GM19351 (cell line): ENCODE results near the gene OBSCN.
"Not testable (repeated sequence)": the region's sequence is repeated elsewhere in the genome, so short reads cannot be mapped to it uniquely, and the experiment has no call there.

Source experiments
- ATAC-seq: cut with Tn5 transposase; IDR thresholded peaks from one replicate; pipeline ENCODE4 v1.9.1; 2021; ENCODE audit warnings: mild to moderate bottlenecking, moderate library complexity; ENCODE audit not compliant: unreplicated experiment

Gene OBSCN

DNA sequence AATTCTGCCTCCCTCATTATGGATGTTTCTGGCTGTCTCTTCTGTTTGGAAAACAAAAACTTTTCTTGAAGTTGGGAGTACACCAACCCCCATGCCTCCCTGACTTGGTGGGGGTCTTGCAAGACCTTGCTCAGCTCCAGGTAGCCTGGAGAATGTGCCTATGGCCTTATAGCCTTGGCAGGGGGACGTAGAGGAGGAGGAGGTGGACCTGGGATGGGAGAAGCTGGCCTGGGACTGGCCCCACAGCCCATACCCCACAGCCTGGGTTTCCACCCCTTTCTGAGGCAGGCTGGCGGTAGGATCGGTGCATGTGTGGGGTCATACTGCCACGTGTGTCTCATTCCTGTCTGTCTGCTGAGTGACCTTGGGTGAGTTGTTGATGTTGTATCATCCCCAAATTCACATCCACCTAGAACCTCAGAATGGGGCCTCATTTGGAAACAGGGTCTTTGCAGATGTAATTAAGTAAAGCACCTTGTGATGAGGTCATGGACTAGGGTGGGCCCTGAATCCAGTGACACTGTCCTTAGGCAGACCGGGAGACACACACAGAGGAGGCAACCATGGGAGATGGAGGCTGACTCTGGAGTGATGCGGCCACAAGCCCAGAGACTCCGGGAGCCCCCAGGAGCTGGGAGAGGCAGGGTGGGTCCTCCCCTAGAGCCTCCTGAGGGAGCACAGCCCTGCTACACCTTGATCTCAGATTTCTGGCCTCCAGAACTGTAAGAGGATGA, 18.5 kb downstream of the OBSCN start:
- ATAC-seq: no peak

DNA sequence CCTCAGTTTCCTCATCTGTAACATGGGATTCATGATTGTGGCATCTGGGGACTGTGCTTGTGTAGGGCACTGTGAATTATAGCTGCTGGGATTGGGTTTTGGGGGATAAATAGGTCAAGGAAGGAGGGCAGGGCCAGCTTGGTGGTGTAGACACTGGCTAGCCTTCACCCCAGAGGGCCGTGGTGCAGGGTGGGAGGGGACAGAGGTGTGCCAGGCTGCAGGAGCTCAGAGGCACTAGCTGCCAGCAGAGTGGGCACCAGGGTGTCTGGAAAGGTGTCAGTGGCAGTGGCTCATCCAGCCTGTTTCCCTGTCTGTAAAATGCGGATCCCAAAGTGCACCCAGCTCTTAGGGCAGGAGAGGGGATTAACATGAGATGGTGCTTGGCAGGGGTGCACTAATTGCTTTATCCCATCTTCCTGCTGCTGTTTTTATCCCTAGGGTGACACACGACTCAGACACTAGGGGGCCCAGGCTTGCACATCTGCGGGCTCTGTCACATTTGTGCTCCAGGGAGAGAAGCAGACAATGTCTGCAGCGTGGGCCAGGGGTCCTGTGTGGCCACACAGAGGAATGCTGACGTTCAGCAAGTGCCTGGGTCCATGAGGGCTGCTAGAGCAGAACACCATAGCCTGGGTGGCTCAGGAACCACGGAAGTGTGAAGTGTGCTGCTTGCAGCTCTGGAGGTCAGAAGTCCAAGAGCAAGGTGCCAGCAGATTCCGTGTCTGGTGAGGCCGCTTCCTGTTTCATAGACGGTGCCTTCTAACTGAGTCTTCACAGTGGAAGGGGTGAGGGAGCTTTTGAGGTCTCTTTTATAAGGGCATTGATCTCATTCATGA, 19.3 kb downstream of the OBSCN start:
- ATAC-seq: no peak

DNA sequence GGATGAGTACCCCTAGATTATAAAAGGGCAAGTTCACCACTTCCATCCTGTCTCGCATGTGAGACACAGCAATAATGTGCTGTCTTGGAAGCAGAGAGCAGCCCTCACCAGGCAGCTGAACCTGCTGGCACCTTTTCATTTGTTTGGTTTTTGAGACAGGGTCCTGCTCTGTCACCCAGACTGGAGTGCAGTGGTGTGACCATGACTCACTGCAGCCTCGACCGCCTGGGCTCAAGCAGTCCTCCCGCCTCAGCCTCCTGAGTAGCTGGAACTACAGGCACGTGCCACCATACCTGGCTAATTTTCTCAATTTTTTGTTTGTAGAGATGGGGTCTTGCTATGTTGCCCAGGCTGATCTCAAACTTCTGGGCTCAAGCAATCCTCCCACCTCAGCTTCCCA, 20.3 kb downstream of the OBSCN start:
- not testable (repeated sequence) for ATAC-seq

DNA sequence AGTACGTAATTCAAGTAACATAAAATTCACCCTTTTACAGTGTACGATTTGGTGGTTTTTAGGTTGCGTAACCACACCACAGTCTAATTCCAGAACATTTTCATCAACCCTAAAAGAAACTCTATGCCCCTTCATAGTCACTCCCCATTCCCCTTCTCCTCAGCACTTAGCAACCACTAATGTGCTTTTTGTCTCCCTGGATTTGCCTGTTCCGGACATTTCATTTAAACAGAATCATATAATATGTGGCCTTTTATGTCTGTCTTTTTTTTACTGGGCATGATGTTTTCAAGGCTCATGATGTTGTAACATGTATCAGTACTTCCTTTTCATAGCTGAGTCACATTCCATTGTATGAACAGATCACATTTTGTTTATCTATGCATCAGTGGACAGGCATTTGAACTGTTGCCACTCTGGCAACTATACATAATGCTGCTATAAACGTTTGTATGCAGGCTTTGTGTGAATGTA, 20.8 kb downstream of the OBSCN start:
- ATAC-seq: no peak

DNA sequence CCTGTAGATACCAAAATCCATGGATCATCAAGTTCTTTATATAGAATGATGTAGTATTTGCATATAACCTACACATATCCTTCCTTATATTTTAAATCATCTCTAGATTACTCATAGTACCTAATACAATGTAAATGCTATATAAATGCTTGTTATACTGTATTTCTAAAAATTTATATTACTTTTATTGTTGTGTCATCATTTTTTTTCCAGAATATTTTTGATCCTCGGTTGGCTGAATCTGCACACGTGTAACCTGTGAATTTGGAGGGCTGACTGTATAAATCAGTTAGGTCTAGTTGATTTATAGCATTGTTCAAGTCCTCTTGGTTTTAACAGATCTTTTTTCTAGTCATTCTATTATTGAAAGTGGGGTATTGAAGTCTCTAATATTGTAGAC, 23.3 kb downstream of the OBSCN start:
- ATAC-seq: no peak

DNA sequence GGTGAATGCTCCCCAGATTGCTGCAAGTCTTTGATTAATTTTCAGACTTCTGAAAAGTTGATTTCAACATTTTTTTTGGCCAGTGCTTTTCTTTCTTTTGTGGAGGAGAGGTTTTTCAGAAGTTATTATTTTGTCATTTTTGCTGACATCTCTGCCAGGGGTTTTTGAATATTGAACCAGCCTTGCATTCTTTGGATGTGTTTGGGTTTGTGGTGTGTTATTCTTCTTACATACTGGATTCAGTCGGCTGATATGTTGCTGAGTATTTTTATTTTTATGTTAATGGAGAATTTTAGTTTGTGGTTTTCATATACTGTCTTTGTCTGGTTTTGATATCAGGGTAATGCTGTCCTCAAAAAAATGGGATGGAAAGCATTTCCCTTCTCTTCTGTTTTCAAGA, 25.3 kb downstream of the OBSCN start:
- ATAC-seq: no peak

DNA sequence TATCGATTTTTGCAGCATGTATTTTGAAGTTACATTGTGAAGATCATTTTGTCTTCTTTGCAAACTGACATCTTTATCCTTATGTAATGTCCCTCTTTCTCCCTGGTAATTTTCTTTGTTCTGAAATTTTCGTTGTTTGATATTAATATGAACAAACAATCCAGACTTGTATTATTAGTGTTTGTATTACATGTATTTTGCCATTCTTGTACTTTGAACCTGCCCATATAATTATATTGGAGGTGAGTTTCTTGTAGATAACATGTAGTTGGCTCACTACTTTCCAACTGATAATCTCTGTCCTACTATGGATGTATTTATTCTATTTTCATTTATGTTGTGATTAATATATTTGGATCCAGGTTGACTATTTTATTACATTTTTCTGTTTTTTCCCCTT, 27.1 kb downstream of the OBSCN start:
- no peak for ATAC-seq

DNA sequence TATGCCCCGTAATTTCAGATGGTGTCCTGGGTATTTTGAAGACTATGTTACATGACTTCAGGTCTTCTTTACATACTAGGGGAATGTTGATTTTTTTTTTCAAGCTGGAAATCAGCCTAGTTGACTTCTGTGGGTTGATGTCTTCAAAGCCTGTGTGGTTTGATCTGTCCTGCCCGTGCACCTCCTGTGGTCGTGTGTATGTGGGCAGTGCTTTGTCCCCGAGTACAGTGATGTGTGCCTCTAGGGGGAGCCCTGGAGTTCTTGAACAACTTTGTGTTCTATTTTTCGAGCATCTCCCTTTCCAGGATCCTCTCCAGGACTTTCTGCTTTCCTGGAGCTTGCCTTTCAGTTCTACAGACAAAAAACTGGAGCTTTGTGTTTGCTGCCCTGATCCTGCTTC, 28.9 kb downstream of the OBSCN start:
- ATAC-seq: no peak

DNA sequence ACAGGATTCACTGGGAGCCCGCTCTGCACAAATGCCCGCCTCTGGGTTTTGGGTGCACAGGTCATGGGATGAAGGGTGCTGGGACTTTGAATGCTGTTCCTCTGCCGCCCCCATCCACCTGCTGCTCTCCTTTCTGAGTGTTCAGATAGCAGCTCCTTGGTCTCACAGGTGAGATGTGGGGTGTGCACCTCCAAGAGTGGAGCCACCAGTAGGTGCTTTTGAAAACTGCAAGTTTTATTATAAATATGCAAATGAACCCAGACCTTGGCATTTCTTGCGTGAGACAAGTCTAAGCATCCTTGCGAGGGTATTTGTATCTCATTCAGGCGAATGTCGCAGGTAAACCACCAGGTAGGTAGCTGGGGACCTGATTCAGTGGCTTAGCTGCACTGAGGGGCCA, 30.2 kb downstream of the OBSCN start:
- no peak for ATAC-seq

DNA sequence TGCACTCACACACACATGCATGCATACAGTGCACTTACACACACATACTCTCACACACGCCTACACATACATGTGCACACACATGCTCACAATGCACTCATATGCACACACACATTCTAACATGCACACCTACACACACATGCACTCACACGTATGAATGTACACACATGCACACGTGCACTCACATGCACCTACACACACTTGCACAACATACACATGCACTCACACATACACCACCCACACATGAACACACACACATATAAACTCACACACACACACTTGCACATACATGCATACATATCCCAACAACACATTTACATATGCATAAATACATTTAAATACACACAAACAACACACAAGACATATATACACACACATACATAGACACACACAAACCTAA, 30.6 kb downstream of the OBSCN start:
- ATAC-seq: no peak

DNA sequence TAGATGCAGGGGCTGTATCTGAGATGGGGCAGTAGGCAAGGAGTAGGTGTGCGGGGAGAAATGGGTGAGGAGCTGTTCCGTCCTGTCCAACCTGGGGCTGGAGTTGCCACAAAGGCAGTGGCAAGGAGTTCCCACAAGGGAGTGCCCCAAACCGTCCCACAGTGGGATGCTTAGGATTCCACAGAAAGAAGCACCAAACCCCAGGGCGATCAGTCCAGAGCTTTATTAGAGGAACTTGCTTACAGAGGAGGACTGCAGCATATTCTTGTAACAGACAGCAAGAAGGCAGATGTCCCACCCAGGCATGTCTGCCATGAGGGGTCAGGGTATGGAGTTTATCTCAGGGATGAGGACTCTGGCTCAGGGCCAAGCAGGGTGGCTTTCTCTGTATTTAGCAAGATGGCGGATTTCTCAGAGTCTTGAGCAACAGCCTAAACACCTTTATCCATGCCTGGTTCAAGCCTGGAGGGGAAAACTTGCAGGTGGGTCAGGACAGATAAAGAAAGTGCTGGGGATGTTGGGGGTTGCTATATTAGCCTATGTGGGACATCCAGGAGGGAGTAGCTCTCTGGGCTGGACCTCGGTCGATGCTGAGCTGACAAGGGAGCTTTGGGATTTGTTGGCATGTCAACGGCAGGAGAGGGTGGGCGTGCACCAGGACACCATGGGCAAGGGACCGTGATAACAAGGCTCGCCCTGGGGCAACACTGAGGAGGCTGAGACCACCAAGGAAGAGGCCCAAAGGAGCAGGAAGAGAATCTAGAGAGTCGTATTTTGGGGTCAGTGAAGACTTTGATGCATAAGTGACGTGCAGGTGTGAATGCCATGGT, 32.8 kb downstream of the OBSCN start:
- no peak for ATAC-seq

DNA sequence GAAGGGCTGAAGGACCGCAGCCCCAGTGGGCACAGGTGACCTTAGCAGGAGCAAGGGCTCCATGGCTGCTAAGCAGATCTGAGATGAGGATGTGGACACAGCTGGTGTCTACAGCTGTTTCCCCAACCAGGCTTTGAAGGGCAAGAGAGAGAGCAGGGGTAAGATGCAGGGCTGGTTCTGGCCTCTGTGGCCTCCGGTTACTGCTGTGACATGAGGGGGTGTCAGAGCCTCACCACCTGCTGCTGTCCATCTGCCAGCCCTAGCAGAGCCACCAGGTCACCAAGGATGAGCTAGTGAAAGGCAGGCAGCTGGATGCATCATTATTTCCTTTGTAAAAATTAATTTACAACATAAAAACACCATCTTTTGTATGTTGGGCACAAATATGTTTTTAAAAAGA, 33.4 kb downstream of the OBSCN start:
- ATAC-seq: no peak

DNA sequence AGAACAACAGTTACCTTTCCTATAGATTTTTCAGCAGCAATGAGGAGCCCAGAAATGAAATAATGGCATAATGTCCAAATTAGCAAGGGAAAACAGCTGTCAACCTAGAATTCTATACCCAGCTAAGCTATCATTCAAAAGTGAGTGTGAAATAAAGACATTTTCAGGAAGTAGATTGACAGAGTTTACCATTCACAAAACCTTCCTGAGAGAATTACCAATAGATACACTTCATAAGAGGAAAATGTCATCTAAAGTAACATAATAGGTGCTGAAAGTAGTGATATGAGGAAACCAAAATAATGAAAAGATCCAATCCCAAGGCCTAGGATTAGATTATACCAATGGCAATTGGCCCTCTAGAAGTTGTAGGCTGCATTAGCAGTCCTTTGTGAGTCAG, 34.6 kb downstream of the OBSCN start:
- ATAC-seq: no peak

DNA sequence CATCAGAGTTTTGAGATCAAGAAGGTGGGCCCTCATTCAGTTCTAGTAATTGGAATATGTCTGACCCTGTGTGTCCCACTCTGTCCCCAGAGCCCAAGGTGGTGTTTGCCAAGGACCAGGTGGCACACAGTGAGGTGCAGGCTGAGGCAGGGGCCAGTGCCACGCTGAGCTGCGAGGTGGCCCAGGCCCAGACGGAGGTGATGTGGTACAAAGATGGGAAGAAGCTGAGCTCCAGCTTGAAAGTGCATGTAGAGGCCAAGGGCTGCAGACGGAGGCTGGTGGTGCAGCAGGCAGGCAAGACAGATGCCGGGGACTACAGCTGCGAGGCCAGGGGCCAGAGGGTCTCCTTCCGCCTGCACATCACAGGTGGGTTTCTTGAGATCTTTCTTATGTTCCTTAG, 35.2 kb downstream of the OBSCN start:
- ATAC-seq: no peak

DNA sequence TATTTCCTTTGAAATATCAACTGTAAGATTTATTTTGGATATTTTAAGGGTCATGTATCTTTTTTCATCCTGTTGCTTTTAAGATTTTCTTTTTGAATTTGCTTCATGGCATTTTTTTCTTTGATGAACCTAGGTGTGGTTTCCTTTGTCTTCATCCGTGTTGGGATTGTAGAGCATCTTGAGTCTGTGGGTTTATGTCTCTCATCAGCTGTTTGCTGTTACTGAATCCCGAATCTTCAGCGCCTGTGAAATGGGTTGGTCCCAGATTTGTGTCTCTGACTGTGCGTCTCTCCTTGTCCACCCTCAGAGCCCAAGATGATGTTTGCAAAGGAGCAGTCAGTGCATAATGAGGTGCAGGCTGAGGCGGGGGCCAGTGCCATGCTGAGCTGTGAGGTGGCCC, 36.1 kb downstream of the OBSCN start:
- not testable (repeated sequence) for ATAC-seq

DNA sequence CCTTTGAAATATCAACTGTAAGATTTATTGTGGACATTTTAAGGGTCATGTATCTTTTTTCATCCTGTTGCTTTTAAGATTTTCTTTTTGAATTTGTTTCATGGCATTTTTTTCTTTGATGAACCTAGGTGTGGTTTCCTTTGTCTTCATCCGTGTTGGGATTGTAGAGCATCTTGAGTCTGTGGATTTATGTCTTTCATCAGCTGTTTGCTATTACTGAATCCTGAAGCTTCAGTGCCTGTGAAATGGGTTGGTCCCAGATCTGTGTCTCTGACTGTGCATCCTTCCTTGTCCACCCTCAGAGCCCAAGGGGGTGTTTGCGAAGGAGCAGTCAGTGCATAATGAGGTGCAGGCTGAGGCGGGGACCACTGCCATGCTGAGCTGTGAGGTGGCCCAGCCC, 37.3 kb downstream of the OBSCN start:
- ATAC-seq: no peak

DNA sequence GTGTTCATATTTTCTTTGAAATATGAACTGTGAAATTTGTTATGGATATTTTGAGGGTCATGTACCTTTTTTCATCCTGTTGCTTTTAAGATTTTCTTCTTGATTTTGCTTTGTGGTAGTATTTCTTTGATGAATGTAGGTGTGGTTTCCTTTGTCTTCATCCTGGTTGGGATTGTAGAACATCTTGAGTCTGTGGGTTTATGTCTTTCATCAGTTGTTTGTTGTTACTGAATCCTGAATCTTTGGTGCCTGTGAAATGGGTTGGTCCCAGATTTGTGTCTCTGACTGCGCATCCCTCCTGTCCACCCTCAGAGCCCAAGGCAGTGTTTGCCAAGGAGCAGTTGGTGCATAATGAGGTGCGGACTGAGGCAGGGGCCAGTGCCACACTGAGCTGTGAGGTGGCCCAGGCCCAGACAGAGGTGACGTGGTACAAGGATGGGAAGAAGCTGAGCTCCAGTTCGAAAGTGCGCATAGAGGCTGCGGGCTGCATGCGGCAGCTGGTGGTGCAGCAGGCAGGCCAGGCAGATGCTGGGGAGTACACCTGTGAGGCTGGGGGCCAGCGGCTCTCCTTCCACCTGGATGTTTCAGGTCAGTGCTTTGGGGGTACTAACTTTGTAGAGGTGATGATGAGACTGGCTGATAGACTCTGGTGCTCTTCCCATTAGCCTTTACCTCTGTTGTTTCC, 38.5 kb downstream of the OBSCN start:
- no peak for ATAC-seq

DNA sequence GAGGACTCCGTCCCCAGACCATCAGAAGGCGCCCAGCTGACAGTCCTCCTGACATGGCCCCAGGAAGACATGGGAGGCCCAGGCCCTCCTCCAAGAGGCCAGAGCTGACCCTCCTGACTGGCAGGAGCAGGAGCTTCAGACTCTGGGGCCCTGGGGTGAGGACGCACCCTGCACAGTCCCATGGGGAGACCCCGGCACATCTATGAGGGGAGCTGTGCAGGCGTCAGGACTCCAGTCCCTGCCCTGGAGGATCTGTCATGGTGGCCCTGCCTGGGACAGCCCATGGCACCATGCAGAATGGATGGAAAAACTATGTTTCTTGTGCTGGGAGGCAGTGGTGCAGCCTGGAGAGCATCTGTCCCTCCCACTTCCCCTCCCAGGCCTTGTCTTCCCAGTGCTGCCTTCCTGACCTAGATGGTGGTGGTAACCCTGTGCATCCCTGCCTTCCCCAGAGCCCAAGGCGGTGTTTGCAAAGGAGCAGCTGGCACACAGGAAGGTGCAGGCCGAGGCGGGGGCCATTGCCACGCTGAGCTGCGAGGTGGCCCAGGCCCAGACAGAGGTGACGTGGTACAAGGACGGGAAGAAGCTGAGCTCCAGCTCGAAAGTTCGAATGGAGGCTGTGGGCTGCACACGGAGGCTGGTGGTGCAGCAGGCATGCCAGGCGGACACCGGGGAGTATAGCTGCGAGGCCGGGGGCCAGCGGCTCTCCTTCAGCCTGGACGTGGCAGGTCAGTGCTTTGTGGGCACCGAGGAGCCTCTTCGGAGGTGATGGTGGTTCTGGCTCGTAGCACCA, 41.9 kb downstream of the OBSCN start:
- no peak for ATAC-seq

DNA sequence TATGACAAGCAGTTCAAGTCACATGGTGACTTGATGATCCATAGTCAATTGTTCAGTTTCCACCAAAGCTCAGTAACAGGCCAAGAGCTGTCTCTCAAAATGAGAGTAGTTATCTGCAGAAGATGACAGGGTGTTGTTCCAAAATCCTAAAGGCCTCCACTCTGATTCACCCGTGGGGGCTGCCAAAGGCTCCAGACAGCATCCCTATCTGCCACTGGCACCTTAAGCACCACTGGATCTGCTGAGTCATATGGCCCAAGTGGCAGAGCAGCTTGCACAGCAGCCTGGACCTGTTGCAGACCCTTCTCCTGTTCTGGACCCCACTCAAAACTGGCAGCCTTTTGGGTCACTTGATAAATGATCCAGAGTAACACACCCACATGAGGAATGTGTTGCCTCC, 44.6 kb downstream of the OBSCN start:
- not testable (repeated sequence) for ATAC-seq
